HEK293 (cell line): ENCODE results near the gene ZBTB4.

Experiments used
- CTCF ChIA-PET: fragments of 350-600 bp; formaldehyde crosslinking; extraction: SDS; loops from one replicate; lab custom pipeline; 2021; ENCODE audit warnings: antibody characterized with exemption; lab: Yijun Ruan, JAX
- POLR2A ChIA-PET: fragments of 300-600 bp; formaldehyde crosslinking; extraction: SDS; loops from one replicate; lab custom pipeline; 2020; ENCODE audit warnings: antibody characterized with exemption, inconsistent platforms; lab: Yijun Ruan, JAX
- H3K27ac ChIP-seq: fragments of 200-500 bp; sonication (Bioruptor generic); 2 replicates; pipeline ENCODE4 v1.5.1; 2014; ENCODE audit warnings: low read depth, low read length, control low read depth, inconsistent platforms; ENCODE audit errors: extremely low read depth
- H3K36me3 ChIP-seq, 2 experiments: fragments of 200-500 bp in 1 of 2; sonication (Bioruptor generic) in 1 of 2; 1 replicate in 1 of 2; 2 replicates in 1 of 2; pipeline ENCODE4 v1.5.1; 2014 to 2017; ENCODE audit warnings: inconsistent platforms in 2 of 2, low read length in 2 of 2; ENCODE audit not compliant: control insufficient read depth in 2 of 2, insufficient read depth in 1 of 2
- H3K4me1 ChIP-seq: fragments of 200-500 bp; sonication (Bioruptor generic); 2 replicates; pipeline ENCODE4 v1.5.1; 2014; ENCODE audit warnings: mild to moderate bottlenecking, low read length, inconsistent platforms; ENCODE audit not compliant: control insufficient read depth, insufficient read depth
- H3K4me3 ChIP-seq: 2 replicates; pipeline ENCODE4 v1.5.1; 2011; ENCODE audit warnings: low read depth, mild to moderate bottlenecking, control low read depth, low read length, moderate library complexity
- H3K9me3 ChIP-seq: fragments of 200-500 bp; sonication (Bioruptor generic); 2 replicates; pipeline ENCODE4 v1.5.1; 2014; ENCODE audit warnings: low read depth, low read length, inconsistent platforms; ENCODE audit not compliant: control insufficient read depth, insufficient read depth
- BCL11A ChIP-seq: fragments of 450-650 bp; formaldehyde crosslinking; IDR thresholded peaks from 2 replicates; pipeline ENCODE4 v1.5.1; 2016; ENCODE audit warnings: low read depth, missing biosample characterization, missing genetic modification characterization
- HOXC10 ChIP-seq: sonication (generic); formaldehyde crosslinking; IDR thresholded peaks from 2 replicates; pipeline ENCODE4 v1.8.1; 2023; ENCODE audit warnings: mild to moderate bottlenecking, missing genetic modification reagents
- ZBTB1 ChIP-seq: fragments of 450-650 bp; formaldehyde crosslinking; IDR thresholded peaks from 2 replicates; pipeline ENCODE4 v1.5.1; 2016; ENCODE audit warnings: missing biosample characterization, missing genetic modification characterization
- ZBTB48 ChIP-seq: fragments of 450-650 bp; formaldehyde crosslinking; IDR thresholded peaks from 2 replicates; pipeline ENCODE4 v1.5.1; 2016; ENCODE audit warnings: missing biosample characterization, missing genetic modification characterization
- ZNF19 ChIP-seq: fragments of 450-650 bp; formaldehyde crosslinking; IDR thresholded peaks from 2 replicates; pipeline ENCODE4; 2016; ENCODE audit warnings: missing biosample characterization, missing genetic modification characterization, low read depth
- ZNF223 ChIP-seq: fragments of 450-650 bp; formaldehyde crosslinking; IDR thresholded peaks from 2 replicates; pipeline ENCODE4 v1.5.1; 2016; ENCODE audit warnings: missing biosample characterization, missing genetic modification characterization
- ZNF514 ChIP-seq: fragments of 450-650 bp; formaldehyde crosslinking; IDR thresholded peaks from 2 replicates; pipeline ENCODE4 v1.5.1; 2016; ENCODE audit warnings: missing biosample characterization, missing genetic modification characterization
- ZNF548 ChIP-seq: fragments of 450-650 bp; formaldehyde crosslinking; IDR thresholded peaks from 2 replicates; pipeline ENCODE4 v1.5.1; 2016; ENCODE audit warnings: missing biosample characterization, missing genetic modification characterization
- ZNF677 ChIP-seq: fragments of 450-650 bp; IDR thresholded peaks from 2 replicates; pipeline ENCODE4 v1.5.0; 2018; ENCODE audit warnings: missing biosample characterization, mild to moderate bottlenecking, missing genetic modification characterization, moderate library complexity
- ZNF747 ChIP-seq: fragments of 450-650 bp; formaldehyde crosslinking; IDR thresholded peaks from 2 replicates; pipeline ENCODE4 v1.5.1; 2016; ENCODE audit warnings: missing biosample characterization, missing genetic modification characterization
- ZNF791 ChIP-seq: fragments of 450-650 bp; formaldehyde crosslinking; IDR thresholded peaks from 2 replicates; pipeline ENCODE4 v1.5.1; 2016; ENCODE audit warnings: missing biosample characterization, missing genetic modification characterization
- TF ChIP-seq, protein P1 (sequence below): fragments of 450-650 bp; formaldehyde crosslinking; conservative IDR thresholded peaks from 2 replicates; pipeline ENCODE4 v1.5.1; 2016; ENCODE audit warnings: low read depth, missing biosample characterization, missing genetic modification characterization
- TF ChIP-seq, protein P2 (sequence below): fragments of 450-650 bp; formaldehyde crosslinking; IDR thresholded peaks from 2 replicates; pipeline ENCODE4 v1.5.1; 2016; ENCODE audit warnings: missing biosample characterization, missing genetic modification characterization
- TF ChIP-seq, protein P3 (sequence below): fragments of 450-650 bp; formaldehyde crosslinking; IDR thresholded peaks from 2 replicates; pipeline ENCODE4 v1.5.1; 2016; ENCODE audit warnings: missing biosample characterization, missing genetic modification characterization
- TF ChIP-seq, protein P4 (sequence below): fragments of 450-650 bp; formaldehyde crosslinking; IDR thresholded peaks from 2 replicates; pipeline ENCODE4 v1.5.1; 2016; ENCODE audit warnings: missing biosample characterization, missing genetic modification characterization

ZBTB4 gene

DNA sequence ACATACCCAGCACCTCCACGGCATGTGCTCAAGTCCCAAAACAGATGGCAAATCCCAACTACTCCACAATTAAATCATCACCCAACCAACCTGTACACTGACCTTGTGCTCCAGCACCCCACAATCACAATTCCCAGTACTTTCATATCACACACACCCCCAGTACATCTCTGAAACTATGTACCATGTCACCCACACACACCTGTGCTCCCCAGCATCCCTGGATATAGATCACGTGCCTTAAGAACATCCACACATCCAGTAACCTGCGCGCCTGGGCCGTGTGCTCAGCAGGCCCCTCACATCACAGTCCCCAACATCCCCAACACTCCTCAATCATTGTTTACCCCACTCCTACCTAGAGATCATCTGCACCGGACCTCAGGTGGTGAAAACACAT lies 69.7 kb downstream of the ZBTB4 start:
- Histone ChIP-seq H3K27ac (no peak overlapping the region), H3K4me1 (0 out of 2 replicates have a peak, but pooled peaks cover 5% of the 10 kb centered on the region), H3K9me3 (no peaks in the 10 kb centered on the region), H3K4me3 (no peak overlapping the region), H3K36me3 (peaks cover 3 to 36% of the 10 kb centered on the region in 2 experiments)
- TF ChIP-seq, protein P1, sequence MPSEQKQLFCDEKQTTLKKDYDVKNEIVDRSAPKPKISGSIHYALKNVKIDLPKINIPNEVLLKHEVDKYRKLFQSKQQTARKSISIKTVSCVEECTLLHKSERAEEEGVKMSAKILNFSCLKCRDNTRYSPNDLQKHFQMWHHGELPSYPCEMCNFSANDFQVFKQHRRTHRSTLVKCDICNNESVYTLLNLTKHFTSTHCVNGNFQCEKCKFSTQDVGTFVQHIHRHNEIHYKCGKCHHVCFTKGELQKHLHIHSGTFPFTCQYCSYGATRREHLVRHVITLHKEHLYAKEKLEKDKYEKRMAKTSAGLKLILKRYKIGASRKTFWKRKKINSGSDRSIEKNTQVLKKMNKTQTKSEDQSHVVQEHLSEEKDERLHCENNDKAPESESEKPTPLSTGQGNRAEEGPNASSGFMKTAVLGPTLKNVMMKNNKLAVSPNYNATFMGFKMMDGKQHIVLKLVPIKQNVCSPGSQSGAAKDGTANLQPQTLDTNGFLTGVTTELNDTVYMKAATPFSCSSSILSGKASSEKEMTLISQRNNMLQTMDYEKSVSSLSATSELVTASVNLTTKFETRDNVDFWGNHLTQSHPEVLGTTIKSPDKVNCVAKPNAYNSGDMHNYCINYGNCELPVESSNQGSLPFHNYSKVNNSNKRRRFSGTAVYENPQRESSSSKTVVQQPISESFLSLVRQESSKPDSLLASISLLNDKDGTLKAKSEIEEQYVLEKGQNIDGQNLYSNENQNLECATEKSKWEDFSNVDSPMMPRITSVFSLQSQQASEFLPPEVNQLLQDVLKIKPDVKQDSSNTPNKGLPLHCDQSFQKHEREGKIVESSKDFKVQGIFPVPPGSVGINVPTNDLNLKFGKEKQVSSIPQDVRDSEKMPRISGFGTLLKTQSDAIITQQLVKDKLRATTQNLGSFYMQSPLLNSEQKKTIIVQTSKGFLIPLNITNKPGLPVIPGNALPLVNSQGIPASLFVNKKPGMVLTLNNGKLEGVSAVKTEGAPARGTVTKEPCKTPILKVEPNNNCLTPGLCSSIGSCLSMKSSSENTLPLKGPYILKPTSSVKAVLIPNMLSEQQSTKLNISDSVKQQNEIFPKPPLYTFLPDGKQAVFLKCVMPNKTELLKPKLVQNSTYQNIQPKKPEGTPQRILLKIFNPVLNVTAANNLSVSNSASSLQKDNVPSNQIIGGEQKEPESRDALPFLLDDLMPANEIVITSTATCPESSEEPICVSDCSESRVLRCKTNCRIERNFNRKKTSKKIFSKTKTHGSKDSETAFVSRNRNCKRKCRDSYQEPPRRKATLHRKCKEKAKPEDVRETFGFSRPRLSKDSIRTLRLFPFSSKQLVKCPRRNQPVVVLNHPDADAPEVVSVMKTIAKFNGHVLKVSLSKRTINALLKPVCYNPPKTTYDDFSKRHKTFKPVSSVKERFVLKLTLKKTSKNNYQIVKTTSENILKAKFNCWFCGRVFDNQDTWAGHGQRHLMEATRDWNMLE = no peak
- no peak for TF ChIP-seq ZNF791 (tag by site-specific recombination)
- TF ChIP-seq ZNF747 (tag by site-specific recombination) = no peak
- TF ChIP-seq, protein P2, sequence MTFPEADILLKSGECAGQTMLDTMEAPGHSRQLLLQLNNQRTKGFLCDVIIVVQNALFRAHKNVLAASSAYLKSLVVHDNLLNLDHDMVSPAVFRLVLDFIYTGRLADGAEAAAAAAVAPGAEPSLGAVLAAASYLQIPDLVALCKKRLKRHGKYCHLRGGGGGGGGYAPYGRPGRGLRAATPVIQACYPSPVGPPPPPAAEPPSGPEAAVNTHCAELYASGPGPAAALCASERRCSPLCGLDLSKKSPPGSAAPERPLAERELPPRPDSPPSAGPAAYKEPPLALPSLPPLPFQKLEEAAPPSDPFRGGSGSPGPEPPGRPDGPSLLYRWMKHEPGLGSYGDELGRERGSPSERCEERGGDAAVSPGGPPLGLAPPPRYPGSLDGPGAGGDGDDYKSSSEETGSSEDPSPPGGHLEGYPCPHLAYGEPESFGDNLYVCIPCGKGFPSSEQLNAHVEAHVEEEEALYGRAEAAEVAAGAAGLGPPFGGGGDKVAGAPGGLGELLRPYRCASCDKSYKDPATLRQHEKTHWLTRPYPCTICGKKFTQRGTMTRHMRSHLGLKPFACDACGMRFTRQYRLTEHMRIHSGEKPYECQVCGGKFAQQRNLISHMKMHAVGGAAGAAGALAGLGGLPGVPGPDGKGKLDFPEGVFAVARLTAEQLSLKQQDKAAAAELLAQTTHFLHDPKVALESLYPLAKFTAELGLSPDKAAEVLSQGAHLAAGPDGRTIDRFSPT (tag by site-specific recombination) = no peak
- TF ChIP-seq ZBTB1 (tag by site-specific recombination) = no peak
- no peak for TF ChIP-seq BCL11A (tag by site-specific recombination)
- TF ChIP-seq, protein P3, sequence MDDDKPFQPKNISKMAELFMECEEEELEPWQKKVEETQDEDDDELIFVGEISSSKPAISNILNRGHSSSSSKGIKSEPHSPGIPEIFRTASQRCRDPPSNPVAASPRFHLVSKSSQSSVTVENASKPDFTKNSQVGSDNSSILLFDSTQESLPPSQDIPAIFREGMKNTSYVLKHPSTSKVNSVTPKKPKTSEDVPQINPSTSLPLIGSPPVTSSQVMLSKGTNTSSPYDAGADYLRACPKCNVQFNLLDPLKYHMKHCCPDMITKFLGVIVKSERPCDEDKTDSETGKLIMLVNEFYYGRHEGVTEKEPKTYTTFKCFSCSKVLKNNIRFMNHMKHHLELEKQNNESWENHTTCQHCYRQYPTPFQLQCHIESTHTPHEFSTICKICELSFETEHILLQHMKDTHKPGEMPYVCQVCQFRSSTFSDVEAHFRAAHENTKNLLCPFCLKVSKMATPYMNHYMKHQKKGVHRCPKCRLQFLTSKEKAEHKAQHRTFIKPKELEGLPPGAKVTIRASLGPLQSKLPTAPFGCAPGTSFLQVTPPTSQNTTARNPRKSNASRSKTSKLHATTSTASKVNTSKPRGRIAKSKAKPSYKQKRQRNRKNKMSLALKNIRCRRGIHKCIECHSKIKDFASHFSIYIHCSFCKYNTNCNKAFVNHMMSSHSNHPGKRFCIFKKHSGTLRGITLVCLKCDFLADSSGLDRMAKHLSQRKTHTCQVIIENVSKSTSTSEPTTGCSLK (tag by site-specific recombination) = no peak
- TF ChIP-seq, protein P4, sequence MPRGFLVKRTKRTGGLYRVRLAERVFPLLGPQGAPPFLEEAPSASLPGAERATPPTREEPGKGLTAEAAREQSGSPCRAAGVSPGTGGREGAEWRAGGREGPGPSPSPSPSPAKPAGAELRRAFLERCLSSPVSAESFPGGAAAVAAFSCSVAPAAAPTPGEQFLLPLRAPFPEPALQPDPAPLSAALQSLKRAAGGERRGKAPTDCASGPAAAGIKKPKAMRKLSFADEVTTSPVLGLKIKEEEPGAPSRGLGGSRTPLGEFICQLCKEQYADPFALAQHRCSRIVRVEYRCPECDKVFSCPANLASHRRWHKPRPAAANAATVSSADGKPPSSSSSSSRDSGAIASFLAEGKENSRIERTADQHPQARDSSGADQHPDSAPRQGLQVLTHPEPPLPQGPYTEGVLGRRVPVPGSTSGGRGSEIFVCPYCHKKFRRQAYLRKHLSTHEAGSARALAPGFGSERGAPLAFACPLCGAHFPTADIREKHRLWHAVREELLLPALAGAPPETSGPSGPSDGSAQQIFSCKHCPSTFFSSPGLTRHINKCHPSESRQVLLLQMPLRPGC (tag by site-specific recombination) = no peak
- no peak for TF ChIP-seq ZNF223 (tag by site-specific recombination)
- no peak for TF ChIP-seq ZNF514 (tag by site-specific recombination)
- TF ChIP-seq ZNF548 (tag by site-specific recombination) = no peak
- no peak for TF ChIP-seq ZBTB48 (tag by site-specific recombination)
- no peak for TF ChIP-seq ZNF677 (tag by site-specific recombination)
- no peak for TF ChIP-seq HOXC10
- no peak for TF ChIP-seq ZNF19
- ChIA-PET CTCF (interaction anchor here (0.6 kb wide), 1 partner anchor 55 kb away, joined by 5 read pairs; no protein-coding TSS in a partner anchor), POLR2A (interaction anchor here (0.6 kb wide), 1 partner anchor 11 kb away, joined by 3 read pairs; no protein-coding TSS in a partner anchor)
